AG09309 (cell line): Measurements from ENCODE around the gene PLA2G4F.

Experiments
- DNase-seq: peaks from one replicate; pipeline ENCODE4 v3.0.0-alpha.2; 2010; ENCODE audit warnings: low read depth
- H3K4me3 ChIP-seq: 2 replicates; pipeline ENCODE4 v1.5.1; 2011; ENCODE audit warnings: mild to moderate bottlenecking, low read depth, low read length, moderate library complexity; ENCODE audit not compliant: control insufficient read depth
- CTCF ChIP-seq: IDR thresholded peaks from 2 replicates; pipeline ENCODE4 v1.5.1; 2011; ENCODE audit warnings: mild to moderate bottlenecking, low read depth, low read length, inconsistent platforms; ENCODE audit not compliant: insufficient read depth, control insufficient read depth; ENCODE audit errors: missing control alignments

The PLA2G4F gene

GRCh38 chr15:42150219-42150970, 6.0 kb downstream of the PLA2G4F start:
- no peak for TF ChIP-seq CTCF
- no peak for DNase-seq
- no peak overlapping the region for H3K4me3 ChIP-seq

GRCh38 chr15:42149493-42150218, 6.8 kb downstream of the PLA2G4F start:
- H3K4me3 ChIP-seq, result no peak overlapping the region
- no peak for TF ChIP-seq CTCF
- DNase-seq, result no peak

GRCh38 chr15:42148808-42149492, 7.5 kb downstream of the PLA2G4F start:
- no peak for DNase-seq
- no peak overlapping the region for H3K4me3 ChIP-seq
- TF ChIP-seq CTCF, result no peak

- H3K4me3 ChIP-seq, result no peak overlapping the region
- no peak for TF ChIP-seq CTCF
- DNase-seq, result no peak
Measured at GRCh38 chr15:42147431-42147735, 9.1 kb downstream of the PLA2G4F start.

GRCh38 chr15:42146551-42147430, 9.6 kb downstream of the PLA2G4F start:
- DNase-seq, result no peak
- TF ChIP-seq CTCF, result no peak
- H3K4me3 ChIP-seq, result no peak overlapping the region

GRCh38 chr15:42145546-42146455, 10.6 kb downstream of the PLA2G4F start:
- no peak for DNase-seq
- H3K4me3 ChIP-seq, result no peak overlapping the region
- no peak for TF ChIP-seq CTCF
